Stromal cell of bone marrow (primary cell): ENCODE results near the gene MPZL3.
A peak's percentile ranks its signal among the peaks of the same experiment; 100 is the strongest.
"Not testable (repeated sequence)": the region's sequence is repeated elsewhere in the genome, so short reads cannot be mapped to it uniquely, and the experiment has no call there.

Experiments used
- DNase-seq: peaks from one replicate; pipeline ENCODE4 v3.0.0-alpha.2; 2012; ENCODE audit warnings: low read depth

MPZL3 gene

GRCh38 chr11:118184784-118185579 is 67.2 kb downstream of the MPZL3 start:
- no peak for DNase-seq

- not testable (repeated sequence) for DNase-seq
Observed at GRCh38 chr11:118183691-118184090, 68.5 kb downstream of the MPZL3 start.

- DNase-seq = peak; percentile 17
Observed at GRCh38 chr11:118180300-118180703, 71.9 kb downstream of the MPZL3 start.

GRCh38 chr11:118176778-118177134 is 75.4 kb downstream of the MPZL3 start:
- no peak for DNase-seq
